ENCODE results near the gene PPM1D. TPM values are rescaled to one million over a fixed set of nuclear protein-coding genes. Genes with fewer than 3 reads are reported as not detected.
"Not testable (repeated sequence)": the region's sequence is repeated elsewhere in the genome, so short reads cannot be mapped to it uniquely, and the experiment has no call there.

The PPM1D gene
- total RNA-seq, 1 experiment from 2014 or later, result 19.0 TPM

DNA sequence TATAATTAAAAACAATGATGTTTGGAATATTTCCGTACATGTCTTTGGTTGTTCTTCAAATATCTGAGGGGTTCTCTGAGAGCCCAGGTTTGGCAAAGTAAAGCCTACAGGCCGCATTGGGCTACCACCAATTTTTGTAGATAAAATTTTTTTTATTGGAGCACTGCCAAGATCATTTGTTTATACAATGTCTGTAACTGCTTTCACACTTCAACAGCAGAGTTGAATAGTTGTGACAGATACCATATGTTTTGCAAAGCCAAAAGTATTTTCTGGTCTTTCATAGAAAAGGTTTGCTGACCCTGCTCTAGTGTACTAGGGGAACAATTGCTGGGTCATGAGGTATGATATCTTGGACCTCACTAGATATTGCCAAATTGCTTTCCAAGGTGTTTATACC lies 10.5 kb downstream of the PPM1D start:
- Histone ChIP-seq H2AK5ac (ENCODE audit: insufficient read length, low read length) (no peak overlapping the region), H3T11ph (ENCODE audit: low read length) (no peak overlapping the region), H2BK12ac (ENCODE audit: insufficient read length, low read depth, low read length) (no peak overlapping the region), H3K14ac (ENCODE audit: insufficient read depth, low read length) (no peak overlapping the region), H3K4ac (ENCODE audit: low read depth, low read length) (no peak overlapping the region), H2BK20ac (ENCODE audit: low read depth, low read length, poor library complexity, severe bottlenecking) (no peak overlapping the region), H4K20me1 (ENCODE audit: control insufficient read depth, insufficient read depth, insufficient read length) (no peaks in the 10 kb centered on the region), H2BK15ac (ENCODE audit: low read depth, low read length) (no peak overlapping the region), H3K4me1 (ENCODE audit: insufficient read depth, low read length) (no peaks in the 10 kb centered on the region), H4K8ac (replicated peaks; ENCODE audit: insufficient read length, low read depth, low read length) (no peak overlapping the region), H4K5ac (ENCODE audit: insufficient read length, low read depth, low read length) (no peak overlapping the region), H3K79me1 (ENCODE audit: insufficient read depth, low read depth, low read length, poor library complexity, severe bottlenecking) (peaks cover 7% of the 10 kb centered on the region), H2BK5ac (ENCODE audit: insufficient read length, low read length) (no peak overlapping the region), H4K91ac (ENCODE audit: insufficient read length, low read depth, low read length) (no peak overlapping the region), H2BK120ac (ENCODE audit: low read depth, low read length, poor library complexity, severe bottlenecking) (no peak overlapping the region), H3K27me3 (ENCODE audit: insufficient read depth, low read length) (no peaks in the 10 kb centered on the region), H3K56ac (ENCODE audit: insufficient read length, low read depth, low read length) (no peak overlapping the region), H3K27ac (ENCODE audit: insufficient read length, low read depth, low read length) (no peak overlapping the region), H3K23ac (ENCODE audit: insufficient read length, low read depth, low read length) (no peak overlapping the region), H3K9ac (ENCODE audit: extremely low read depth, insufficient read length, low read length) (no peak overlapping the region), H3K9me3 (ENCODE audit: control insufficient read depth, low read depth, low read length) (no peaks in the 10 kb centered on the region), H3K18ac (ENCODE audit: insufficient read length, low read depth, low read length) (no peak overlapping the region), H3K79me2 (ENCODE audit: insufficient read depth, low read length) (peaks cover 30% of the 10 kb centered on the region; the same call in 1 of the 2 replicates), H3K23me2 (ENCODE audit: insufficient read length, low read depth, low read length, poor library complexity, severe bottlenecking) (no peaks in the 10 kb centered on the region), H2AFZ (ENCODE audit: low read length) (no peak overlapping the region), H3K4me2 (ENCODE audit: insufficient read depth, insufficient read length, low read length) (no peak overlapping the region)
- Mint-ChIP-seq H3K4me3 (no peak overlapping the region), H3K27ac (no peak overlapping the region), H3K27me3 (ENCODE audit: low read depth) (no peaks in the 10 kb centered on the region), H3K9me3 (peaks cover 0 to 4% of the 10 kb centered on the region in 2 experiments; a peak in 3 of 5 replicates), H3K4me1 (0 out of 4 replicates have a peak, but pooled peaks cover 0 to 2% of the 10 kb centered on the region in 2 experiments), H3K36me3 (ENCODE audit: insufficient read depth in 1 of 3, low read depth in 3 of 3) (peaks cover 7 to 14% (median 10%) of the 10 kb centered on the region in 3 experiments)
- no CpG with 5 or more reads among the region's 2 CpGs for WGBS (ENCODE audit: extremely low coverage, insufficient read length, low lambda C conversion rate)
- no peak for DNase-seq
- no peak for TF ChIP-seq CTCF (conservative IDR thresholded peaks at IDR 0.05)

GRCh38 chr17:60611321-60611720 lies 11.3 kb downstream of the PPM1D start:
- H2AFZ ChIP-seq (ENCODE audit: low read length); H2BK15ac ChIP-seq (ENCODE audit: low read depth, low read length); DNase-seq; H3K27me3 Mint-ChIP-seq (ENCODE audit: low read depth); H4K8ac ChIP-seq (replicated peaks; ENCODE audit: insufficient read length, low read depth, low read length); H4K91ac ChIP-seq (ENCODE audit: insufficient read length, low read depth, low read length); H3K4me1 ChIP-seq (ENCODE audit: insufficient read depth, low read length); H3K9me3 ChIP-seq (ENCODE audit: control insufficient read depth, low read depth, low read length); H2AK5ac ChIP-seq (ENCODE audit: insufficient read length, low read length); H3K56ac ChIP-seq (ENCODE audit: insufficient read length, low read depth, low read length); H3K27ac Mint-ChIP-seq; H4K20me1 ChIP-seq (ENCODE audit: control insufficient read depth, insufficient read depth, insufficient read length); H3K4me3 Mint-ChIP-seq; H3K4me2 ChIP-seq (ENCODE audit: insufficient read depth, insufficient read length, low read length); H4K5ac ChIP-seq (ENCODE audit: insufficient read length, low read depth, low read length); H2BK5ac ChIP-seq (ENCODE audit: insufficient read length, low read length); H3K14ac ChIP-seq (ENCODE audit: insufficient read depth, low read length); H3T11ph ChIP-seq (ENCODE audit: low read length); H3K9me3 Mint-ChIP-seq; H3K18ac ChIP-seq (ENCODE audit: insufficient read length, low read depth, low read length); H3K23me2 ChIP-seq (ENCODE audit: insufficient read length, low read depth, low read length, poor library complexity, severe bottlenecking); H3K79me1 ChIP-seq (ENCODE audit: insufficient read depth, low read depth, low read length, poor library complexity, severe bottlenecking); H3K27ac ChIP-seq (ENCODE audit: insufficient read length, low read depth, low read length); H3K23ac ChIP-seq (ENCODE audit: insufficient read length, low read depth, low read length); H3K4me1 Mint-ChIP-seq; H3K9ac ChIP-seq (ENCODE audit: extremely low read depth, insufficient read length, low read length); H3K27me3 ChIP-seq (ENCODE audit: insufficient read depth, low read length); H2BK120ac ChIP-seq (ENCODE audit: low read depth, low read length, poor library complexity, severe bottlenecking); H3K4ac ChIP-seq (ENCODE audit: low read depth, low read length); H2BK12ac ChIP-seq (ENCODE audit: insufficient read length, low read depth, low read length): not testable (repeated sequence)
- WGBS (ENCODE audit: extremely low coverage, insufficient read length, low lambda C conversion rate), result no CpG with 5 or more reads among the region's 5 CpGs
- H3K79me2 ChIP-seq (ENCODE audit: insufficient read depth, low read length), result peaks cover 26% of the 10 kb centered on the region; the same call in 1 of the 2 replicates
- peak overlapping the region; percentile 11 for H2BK20ac ChIP-seq (ENCODE audit: low read depth, low read length, poor library complexity, severe bottlenecking)
- H3K36me3 Mint-ChIP-seq (ENCODE audit: insufficient read depth in 1 of 3, low read depth in 3 of 3), result peaks cover 7 to 14% (median 10%) of the 10 kb centered on the region in 3 experiments
